ENCODE data around the gene RANBP2. TPM values are rescaled to one million over a fixed set of nuclear protein-coding genes. Genes with fewer than 3 reads are reported as not detected.
"Not testable (repeated sequence)": the region's sequence is repeated elsewhere in the genome, so short reads cannot be mapped to it uniquely, and the experiment has no call there.

The RANBP2 gene
- total RNA-seq, 4 donors from 2014 or later: 24.7 to 64.5 (median 52.5) TPM

DNA sequence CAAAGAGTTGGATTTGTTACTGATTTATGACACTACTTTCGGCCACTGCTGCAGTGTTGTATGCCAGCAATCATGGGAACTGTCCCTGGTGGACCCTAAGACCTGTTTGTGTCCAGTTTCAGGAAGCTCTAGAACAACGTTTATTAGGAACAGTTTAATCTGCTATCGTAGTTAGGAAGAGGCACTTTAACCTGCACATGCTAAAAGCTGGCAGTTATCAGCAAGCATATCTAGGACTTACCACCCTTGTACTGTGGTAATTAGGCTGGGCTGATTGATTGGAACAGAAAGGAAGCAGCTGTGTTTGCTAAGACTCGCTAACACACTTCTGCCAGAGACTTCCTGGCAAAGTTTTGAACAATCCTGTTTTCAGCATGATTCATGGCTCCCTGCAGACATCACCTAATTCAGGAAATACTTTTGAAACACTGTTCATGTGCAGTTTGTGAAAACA is 41.1 kb upstream of the RANBP2 start:
- H3K27me3 ChIP-seq; in situ Hi-C loops (cut with MboI; ENCODE audit: low pct_ligation_motif_present in 1 of 4, low pct_unique_long_range_greater_than_20kb in 1 of 4, low sequenced_read_pairs in 3 of 4); DNase-seq; H3K9me3 ChIP-seq; intact Hi-C loops (cut with DNase I; ENCODE audit: low total_unique reads); H3K4me3 ChIP-seq: not testable (repeated sequence)
- WGBS, 2 donors (ENCODE audit: low coverage in 1 of 2): 31% methylated on average over 3 to 4 of the region's 4 CpGs
- Histone ChIP-seq H3K4me1 (peaks cover 0 to 13% (median 6%) of the 10 kb centered on the region in 4 donors), H3K36me3 (peaks cover 0 to 11% (median under 1%) of the 10 kb centered on the region in 4 donors), H3K27ac (peak overlapping the region; percentile 5 to 61 (median 35))
- TF ChIP-seq POLR2AphosphoS5 (IDR thresholded peaks at IDR 0.05): peak in 1 of 3 donors; percentile 30

DNA sequence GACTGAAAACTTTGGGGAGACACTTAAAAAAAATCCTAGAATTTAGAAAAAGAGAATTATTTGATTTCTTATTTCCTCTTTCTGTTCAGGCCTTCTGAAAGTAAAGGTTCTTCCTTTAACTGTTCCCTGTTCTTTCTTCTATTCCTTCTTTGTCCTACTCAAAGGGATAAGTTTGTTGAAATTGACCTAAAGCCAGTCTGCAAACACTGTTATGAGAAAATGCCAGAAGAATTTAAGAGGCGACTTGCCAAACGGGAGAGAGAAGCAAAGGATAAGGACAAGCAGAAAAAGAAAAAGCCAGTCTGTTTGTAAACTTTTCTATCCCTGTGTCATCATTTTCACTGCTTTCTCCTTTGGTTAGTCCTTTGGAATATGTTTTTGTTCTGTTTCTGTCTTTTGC is 38.5 kb upstream of the RANBP2 start:
- WGBS, 2 donors (ENCODE audit: low coverage in 1 of 2): 56% methylated on average over 2 of the region's 2 CpGs; no CpG with 5 or more reads in 1 of the 2 donors
- DNase-seq; in situ Hi-C loops (cut with MboI; ENCODE audit: low pct_ligation_motif_present in 1 of 4, low pct_unique_long_range_greater_than_20kb in 1 of 4, low sequenced_read_pairs in 3 of 4); intact Hi-C loops (cut with DNase I; ENCODE audit: low total_unique reads); H3K4me3 ChIP-seq; H3K9me3 ChIP-seq; H3K27ac ChIP-seq; H3K36me3 ChIP-seq; H3K27me3 ChIP-seq: not testable (repeated sequence)
- H3K4me1 ChIP-seq: peaks cover 0 to 13% (median 6%) of the 10 kb centered on the region in 4 donors

DNA sequence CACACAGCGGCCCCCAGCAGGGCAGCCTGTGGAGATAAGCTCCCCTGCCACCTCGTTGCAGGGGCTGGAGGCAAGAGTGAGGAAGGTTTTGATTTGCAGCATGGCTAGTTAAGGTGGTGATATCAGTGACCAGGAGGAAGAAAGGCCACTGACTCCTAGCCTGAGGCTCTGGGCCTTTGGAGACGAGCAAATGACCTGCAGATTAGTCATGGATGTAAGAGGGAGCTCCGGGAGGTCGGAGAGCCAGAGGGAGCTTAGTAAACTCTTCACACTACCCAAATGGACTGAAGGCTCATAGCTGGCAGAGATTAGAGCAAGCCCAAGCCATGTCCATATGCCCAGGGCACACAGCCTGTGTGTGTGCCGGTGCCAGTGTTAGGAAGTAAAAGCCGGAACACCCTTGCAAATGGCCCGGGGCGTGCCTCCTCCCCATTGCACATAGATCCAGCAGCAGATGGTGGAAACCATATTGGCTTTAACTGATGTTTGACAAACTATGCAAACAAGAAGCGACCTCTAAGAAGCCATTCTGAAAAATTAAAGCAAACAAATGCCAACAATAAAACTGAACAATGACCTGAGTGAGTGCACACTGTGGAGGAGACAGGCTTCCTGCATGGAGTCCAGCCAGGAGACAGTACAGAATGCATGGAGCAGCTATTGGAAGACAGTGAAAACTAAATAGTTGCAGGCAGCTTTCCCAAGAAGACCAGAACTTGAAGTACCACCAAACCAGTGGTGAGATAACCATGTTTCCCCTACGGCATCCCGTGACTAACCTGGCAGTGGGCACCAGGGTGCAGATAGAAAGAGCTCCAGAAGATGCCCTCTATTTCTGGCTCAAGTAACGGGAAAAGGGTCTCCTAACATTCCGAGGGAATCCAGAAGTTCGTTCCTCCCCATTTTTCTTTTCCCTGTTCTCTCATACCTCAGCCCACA is 30.2 kb upstream of the RANBP2 start:
- H3K4me1 ChIP-seq; H3K27me3 ChIP-seq; H3K9me3 ChIP-seq; H3K36me3 ChIP-seq; DNase-seq; H3K27ac ChIP-seq; intact Hi-C loops (cut with DNase I; ENCODE audit: low total_unique reads); H3K4me3 ChIP-seq; in situ Hi-C loops (cut with MboI; ENCODE audit: low pct_ligation_motif_present in 1 of 4, low pct_unique_long_range_greater_than_20kb in 1 of 4, low sequenced_read_pairs in 3 of 4): not testable (repeated sequence)
- 77% methylated on average over 7 of the region's 15 CpGs; no CpG with 5 or more reads in 1 of the 2 donors for WGBS, 2 donors (ENCODE audit: low coverage in 1 of 2)

DNA sequence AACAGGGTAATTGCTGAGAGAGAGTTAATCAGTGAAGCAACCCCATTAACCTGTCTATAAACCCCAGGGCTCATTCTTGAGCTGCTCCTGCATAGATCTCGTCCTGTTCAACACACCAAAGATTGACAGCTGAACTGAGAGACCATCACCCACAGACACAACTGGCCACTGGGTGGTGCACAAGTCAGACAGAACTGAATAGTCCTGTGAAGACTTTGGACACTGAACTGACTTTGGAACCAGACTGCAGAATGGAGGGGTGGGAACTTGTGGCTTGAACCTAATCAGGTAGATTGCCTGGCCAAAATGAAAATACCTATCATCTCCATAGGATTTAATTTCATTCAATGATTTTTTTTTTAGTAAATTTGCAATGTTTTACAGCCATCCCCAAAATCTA is 29.3 kb upstream of the RANBP2 start:
- intact Hi-C loops (cut with DNase I; ENCODE audit: low total_unique reads); DNase-seq; H3K9me3 ChIP-seq; H3K27ac ChIP-seq; in situ Hi-C loops (cut with MboI; ENCODE audit: low pct_ligation_motif_present in 1 of 4, low pct_unique_long_range_greater_than_20kb in 1 of 4, low sequenced_read_pairs in 3 of 4); H3K4me3 ChIP-seq; H3K36me3 ChIP-seq; H3K4me1 ChIP-seq; H3K27me3 ChIP-seq: not testable (repeated sequence)
- no CpG with 5 or more reads among the region's 1 CpG for WGBS, 2 donors (ENCODE audit: low coverage in 1 of 2)

DNA sequence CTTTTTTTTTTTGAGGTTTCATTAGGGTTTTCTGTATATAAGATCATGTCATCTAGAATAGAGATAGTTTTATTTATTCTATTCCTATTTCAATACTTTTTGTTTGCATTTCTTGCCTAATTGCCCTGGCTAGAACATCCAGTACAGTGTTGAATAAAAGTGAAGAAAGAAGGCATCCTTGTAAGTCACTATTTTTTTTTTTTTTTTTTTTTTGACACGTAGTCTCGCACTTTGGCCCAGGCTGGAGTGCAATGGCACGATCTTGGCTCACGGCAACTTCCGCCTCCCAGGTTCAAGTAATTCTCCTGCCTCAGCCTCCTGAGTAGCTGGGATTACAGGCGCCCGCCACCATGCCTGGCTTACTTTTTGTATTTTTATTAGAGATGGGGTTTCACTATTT is 27.8 kb upstream of the RANBP2 start:
- TF ChIP-seq POLR2A (IDR thresholded peaks at IDR 0.05) (no peak), EP300 (IDR thresholded peaks at IDR 0.05; ENCODE audit: low read depth) (no peak), POLR2AphosphoS5 (IDR thresholded peaks at IDR 0.05) (no peak)
- TF ChIP-seq, protein P1, sequence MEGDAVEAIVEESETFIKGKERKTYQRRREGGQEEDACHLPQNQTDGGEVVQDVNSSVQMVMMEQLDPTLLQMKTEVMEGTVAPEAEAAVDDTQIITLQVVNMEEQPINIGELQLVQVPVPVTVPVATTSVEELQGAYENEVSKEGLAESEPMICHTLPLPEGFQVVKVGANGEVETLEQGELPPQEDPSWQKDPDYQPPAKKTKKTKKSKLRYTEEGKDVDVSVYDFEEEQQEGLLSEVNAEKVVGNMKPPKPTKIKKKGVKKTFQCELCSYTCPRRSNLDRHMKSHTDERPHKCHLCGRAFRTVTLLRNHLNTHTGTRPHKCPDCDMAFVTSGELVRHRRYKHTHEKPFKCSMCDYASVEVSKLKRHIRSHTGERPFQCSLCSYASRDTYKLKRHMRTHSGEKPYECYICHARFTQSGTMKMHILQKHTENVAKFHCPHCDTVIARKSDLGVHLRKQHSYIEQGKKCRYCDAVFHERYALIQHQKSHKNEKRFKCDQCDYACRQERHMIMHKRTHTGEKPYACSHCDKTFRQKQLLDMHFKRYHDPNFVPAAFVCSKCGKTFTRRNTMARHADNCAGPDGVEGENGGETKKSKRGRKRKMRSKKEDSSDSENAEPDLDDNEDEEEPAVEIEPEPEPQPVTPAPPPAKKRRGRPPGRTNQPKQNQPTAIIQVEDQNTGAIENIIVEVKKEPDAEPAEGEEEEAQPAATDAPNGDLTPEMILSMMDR (IDR thresholded peaks at IDR 0.05): no peak
- H3K4me1 ChIP-seq: no peaks in the 10 kb centered on the region
- in situ Hi-C loops (cut with MboI; ENCODE audit: low pct_ligation_motif_present in 1 of 4, low pct_unique_long_range_greater_than_20kb in 1 of 4, low sequenced_read_pairs in 3 of 4): no loop called here
- DNase-seq: no peak
- no peak overlapping the region for H3K4me3 ChIP-seq
- WGBS, 2 donors (ENCODE audit: low coverage in 1 of 2): 93 to 95% methylated on average over 7 of the region's 7 CpGs
- H3K9me3 ChIP-seq: no peaks in the 10 kb centered on the region
- no peaks in the 10 kb centered on the region for H3K27me3 ChIP-seq
- no peak overlapping the region for H3K27ac ChIP-seq
- intact Hi-C loops (cut with DNase I; ENCODE audit: low total_unique reads): no loop called here
- peaks cover 0 to 2% (median 0%) of the 10 kb centered on the region in 4 donors for H3K36me3 ChIP-seq

DNA sequence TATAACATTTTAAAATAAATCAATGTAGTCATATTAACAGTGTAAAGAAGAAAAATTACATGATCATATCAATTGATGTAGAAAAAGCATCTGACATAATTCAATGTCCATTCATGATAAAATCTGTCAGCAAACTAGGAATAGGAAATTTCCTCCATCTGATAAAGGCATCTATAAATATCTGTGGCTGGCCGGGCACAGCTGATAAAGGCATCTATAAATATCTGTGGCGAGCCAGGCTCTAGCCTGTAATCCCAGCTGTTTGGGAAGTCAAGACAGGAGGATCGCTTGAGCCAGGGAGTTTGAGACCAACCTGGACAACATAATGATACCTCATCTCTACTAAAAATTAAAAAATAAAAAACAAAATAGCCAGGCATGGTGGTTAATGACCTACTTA is 18.1 kb upstream of the RANBP2 start:
- Histone ChIP-seq H3K36me3 (no peaks in the 10 kb centered on the region), H3K4me3 (no peak overlapping the region), H3K4me1 (no peaks in the 10 kb centered on the region), H3K27ac (no peak overlapping the region), H3K27me3 (no peaks in the 10 kb centered on the region), H3K9me3 (no peaks in the 10 kb centered on the region)
- TF ChIP-seq, protein P1 (IDR thresholded peaks at IDR 0.05): no peak
- no peak for TF ChIP-seq POLR2A (IDR thresholded peaks at IDR 0.05)
- no peak for TF ChIP-seq EP300 (IDR thresholded peaks at IDR 0.05; ENCODE audit: low read depth)
- no peak for TF ChIP-seq POLR2AphosphoS5 (IDR thresholded peaks at IDR 0.05)
- intact Hi-C loops (cut with DNase I; ENCODE audit: low total_unique reads) (no loop called here), in situ Hi-C loops (cut with MboI; ENCODE audit: low pct_ligation_motif_present in 1 of 4, low pct_unique_long_range_greater_than_20kb in 1 of 4, low sequenced_read_pairs in 3 of 4) (loop anchor here in 1 of 4 donors (25.0 kb wide), 1 partner anchor 89 kb away; no protein-coding TSS in a partner anchor)
- no peak for DNase-seq
- 57 to 90% methylated on average over 2 to 3 of the region's 3 CpGs for WGBS, 2 donors (ENCODE audit: low coverage in 1 of 2)

Data from transverse colon (tissue), 4 donors.